GM12892 (cell line): Measurements from ENCODE around the gene TMEM170A.

Source experiments
- POLR2A ChIP-seq: IDR thresholded peaks from 2 replicates; pipeline ENCODE4 v1.6.1; 2011; ENCODE audit warnings: low read depth, low read length, control low read depth
- POLR2AphosphoS5 ChIP-seq: IDR thresholded peaks from 2 replicates; pipeline ENCODE4 v1.6.1; 2011; ENCODE audit warnings: low read depth, low read length, control low read depth
- TAF1 ChIP-seq: IDR thresholded peaks from 2 replicates; pipeline ENCODE4 v1.6.1; 2011; ENCODE audit warnings: low read depth, mild to moderate bottlenecking, control low read depth, low read length, borderline replicate concordance

DNA sequence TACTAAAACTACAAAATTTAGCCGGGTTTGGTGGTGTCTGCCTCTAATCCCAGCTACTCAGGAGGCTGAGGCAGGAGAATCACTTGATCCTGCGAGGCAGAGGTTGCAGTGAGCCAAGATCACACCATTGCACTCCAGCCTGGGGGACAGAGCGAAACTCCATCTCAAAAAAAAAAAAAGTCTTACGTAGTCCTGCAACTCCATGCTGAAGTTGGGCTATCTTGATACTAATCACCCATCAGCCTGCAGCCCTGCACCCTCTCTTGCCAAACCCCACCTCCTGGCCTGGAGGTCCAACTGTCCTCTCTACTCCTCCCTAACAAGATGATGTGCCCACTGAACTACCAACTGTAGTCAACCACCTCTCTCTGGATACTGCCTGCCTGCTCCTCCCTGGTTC, 4.8 kb downstream of the TMEM170A start:
- TF ChIP-seq POLR2A (no peak), POLR2AphosphoS5 (no peak), TAF1 (no peak)
